Vagina (tissue), 2 donors: Measurements from ENCODE around the gene ZNF580. TPM values are rescaled to one million over a fixed set of nuclear protein-coding genes. Genes with fewer than 3 reads are reported as not detected.

ENCODE experiments used
- DNase-seq, 2 donors: peaks; one replicate each; pipeline ENCODE4 v3.0.0-alpha.2; 2017; ENCODE audit errors: extremely low spot score in 2 of 2
- H3K27ac ChIP-seq: fragments of 200-600 bp; sonication (generic); one replicate; pipeline ENCODE4 v1.5.1; 2019
- H3K27me3 ChIP-seq: fragments of 200-600 bp; sonication (generic); one replicate; pipeline ENCODE4 v1.5.1; 2019
- H3K36me3 ChIP-seq, 2 donors: fragments of 200-600 bp; sonication (generic); one replicate each; pipeline ENCODE4 v1.5.1; 2017 to 2019
- H3K4me1 ChIP-seq: fragments of 200-600 bp; sonication (generic); one replicate; pipeline ENCODE4 v1.5.1; 2019
- H3K4me3 ChIP-seq, 2 donors: fragments of 200-600 bp; sonication (generic); 1 replicate in 1 of 2; 2 replicates in 1 of 2; pipeline ENCODE4 v1.5.1; 2016 to 2019
- H3K9me3 ChIP-seq: fragments of 200-600 bp; sonication (generic); one replicate; pipeline ENCODE4 v1.5.1; 2019
- CTCF ChIP-seq, 3 experiments: fragments of 450-650 bp in 2 of 3; fragments of 200-600 bp in 1 of 3; sonication (generic) in 1 of 3; IDR thresholded peaks; one replicate each; pipeline ENCODE4 v1.5.1; 2017 to 2019; ENCODE audit warnings: antibody characterized with exemption in 3 of 3, mild to moderate bottlenecking in 2 of 3, moderate library complexity in 2 of 3
- POLR2A ChIP-seq, 2 donors: fragments of 450-650 bp; IDR thresholded peaks; one replicate each; pipeline ENCODE4 v1.6.1; 2017; ENCODE audit warnings: antibody characterized with exemption in 2 of 2, mild to moderate bottlenecking in 2 of 2, moderate library complexity in 2 of 2
- POLR2AphosphoS5 ChIP-seq, 2 donors: sonication (generic); formaldehyde crosslinking; IDR thresholded peaks; one replicate each; pipeline ENCODE4 v1.9.0; 2017; ENCODE audit warnings: antibody characterized with exemption in 2 of 2, mild to moderate bottlenecking in 2 of 2, low read depth in 1 of 2; ENCODE audit not compliant: insufficient read depth in 1 of 2
- intact Hi-C: fragments of 100-400 bp; cut with DNase I; formaldehyde crosslinking; loops from one replicate; pipeline ENCODE4 v1.15.1; 2023
- total RNA-seq: library from RNA; depleted of rRNA; stranded (reverse); fragments of >200 nt; gene quantifications from one replicate; pipeline ENCODE4 v1.2.3, GENCODE V29; 2016

Gene ZNF580
- total RNA-seq, 1 donor from 2014 or later = 30.9 TPM

- Histone ChIP-seq H3K4me1 (peaks cover 66% of the 10 kb centered on the region), H3K4me3 (no peak overlapping the region), H3K36me3 (peaks cover 0 to 52% of the 10 kb centered on the region in 2 donors), H3K27ac (no peak overlapping the region), H3K9me3 (no peaks in the 10 kb centered on the region), H3K27me3 (no peaks in the 10 kb centered on the region)
- intact Hi-C loops = no loop called here
- no peak for TF ChIP-seq POLR2A (IDR thresholded peaks at IDR 0.05)
- TF ChIP-seq POLR2AphosphoS5 (IDR thresholded peaks at IDR 0.05; ENCODE audit: insufficient read depth in 1 of 2, low read depth in 1 of 2) = no peak
- TF ChIP-seq CTCF (IDR thresholded peaks at IDR 0.05) = no peak
- DNase-seq = no peak
Measured at GRCh38 chr19:55678121-55678671, 37.4 kb downstream of the ZNF580 start.

- Histone ChIP-seq H3K4me1 (peaks cover 55% of the 10 kb centered on the region), H3K36me3 (peaks cover 0 to 51% of the 10 kb centered on the region in 2 donors)
Measured at GRCh38 chr19:55679343-55680257, 38.8 kb downstream of the ZNF580 start.

GRCh38 chr19:55680339-55681130 lies 39.7 kb downstream of the ZNF580 start:
- Histone ChIP-seq H3K4me3 (no peak overlapping the region), H3K9me3 (no peaks in the 10 kb centered on the region), H3K4me1 (peaks cover 52% of the 10 kb centered on the region), H3K27ac (no peak overlapping the region), H3K36me3 (peaks cover under 1 to 55% of the 10 kb centered on the region in 2 donors), H3K27me3 (no peaks in the 10 kb centered on the region)
- DNase-seq = no peak
- TF ChIP-seq POLR2A (IDR thresholded peaks at IDR 0.05) (no peak), POLR2AphosphoS5 (IDR thresholded peaks at IDR 0.05; ENCODE audit: insufficient read depth in 1 of 2, low read depth in 1 of 2) (no peak), CTCF (IDR thresholded peaks at IDR 0.05) (no peak)
- intact Hi-C loops = no loop called here

More at GRCh38 chr19:55679343-55680257, 38.8 kb downstream of the ZNF580 start:
- Histone ChIP-seq H3K9me3 (no peaks in the 10 kb centered on the region), H3K27ac (no peak overlapping the region), H3K27me3 (no peaks in the 10 kb centered on the region), H3K4me3 (no peak overlapping the region)
- TF ChIP-seq CTCF (IDR thresholded peaks at IDR 0.05) = no peak
- DNase-seq = no peak
- intact Hi-C loops = no loop called here

- DNase-seq = no peak
- Histone ChIP-seq H3K4me3 (no peak overlapping the region), H3K36me3 (peaks cover 2 to 64% of the 10 kb centered on the region in 2 donors), H3K27ac (no peak overlapping the region), H3K27me3 (no peaks in the 10 kb centered on the region), H3K4me1 (peaks cover 43% of the 10 kb centered on the region), H3K9me3 (no peaks in the 10 kb centered on the region)
- intact Hi-C loops = no loop called here
- no peak for TF ChIP-seq POLR2AphosphoS5 (IDR thresholded peaks at IDR 0.05; ENCODE audit: insufficient read depth in 1 of 2, low read depth in 1 of 2)
- TF ChIP-seq POLR2A (IDR thresholded peaks at IDR 0.05) = no peak
- no peak for TF ChIP-seq CTCF (IDR thresholded peaks at IDR 0.05)
Measured at GRCh38 chr19:55681131-55682092, 40.6 kb downstream of the ZNF580 start.
